SK-N-SH (cell line): ENCODE results near the gene FAM78B.

Experiments
- FOXM1 ChIP-seq: IDR thresholded peaks from 2 replicates; pipeline ENCODE4 v1.4.0; 2012; ENCODE audit warnings: low read depth, mild to moderate bottlenecking
- GATA2 ChIP-seq: sonication (generic); formaldehyde crosslinking; IDR thresholded peaks from 2 replicates; pipeline ENCODE4 v1.5.0; 2020; ENCODE audit warnings: mild to moderate bottlenecking, missing genetic modification reagents
- JUND ChIP-seq: IDR thresholded peaks from 2 replicates; pipeline ENCODE4 v1.4.0; 2012
- POLR2AphosphoS5 ChIP-seq: IDR thresholded peaks from 2 replicates; pipeline ENCODE4 v1.6.1; 2012; ENCODE audit warnings: low read depth, low read length
- TAF1 ChIP-seq: IDR thresholded peaks from 2 replicates; pipeline ENCODE4 v1.6.1; 2012; ENCODE audit warnings: low read depth, mild to moderate bottlenecking, low read length, moderate library complexity, borderline replicate concordance
- YY1 ChIP-seq: IDR thresholded peaks from 2 replicates; pipeline ENCODE4 v1.4.0; 2012; ENCODE audit warnings: low read depth, mild to moderate bottlenecking
- TF ChIP-seq, protein P1 (sequence below): fragments of 200-600 bp; sonication (generic); IDR thresholded peaks from 2 replicates; pipeline ENCODE4 v1.6.1; 2017; ENCODE audit warnings: antibody characterized with exemption, mild to moderate bottlenecking, moderate library complexity
- TF ChIP-seq, protein P2 (sequence below): fragments of 150-350 bp; IDR thresholded peaks from 2 replicates; pipeline ENCODE4 v1.6.1; 2016; ENCODE audit warnings: mild to moderate bottlenecking, low read depth, low read length
- TF ChIP-seq, protein P3 (sequence below): IDR thresholded peaks from 2 replicates; pipeline ENCODE4 v1.4.0; 2012; ENCODE audit warnings: low read depth

DNA sequence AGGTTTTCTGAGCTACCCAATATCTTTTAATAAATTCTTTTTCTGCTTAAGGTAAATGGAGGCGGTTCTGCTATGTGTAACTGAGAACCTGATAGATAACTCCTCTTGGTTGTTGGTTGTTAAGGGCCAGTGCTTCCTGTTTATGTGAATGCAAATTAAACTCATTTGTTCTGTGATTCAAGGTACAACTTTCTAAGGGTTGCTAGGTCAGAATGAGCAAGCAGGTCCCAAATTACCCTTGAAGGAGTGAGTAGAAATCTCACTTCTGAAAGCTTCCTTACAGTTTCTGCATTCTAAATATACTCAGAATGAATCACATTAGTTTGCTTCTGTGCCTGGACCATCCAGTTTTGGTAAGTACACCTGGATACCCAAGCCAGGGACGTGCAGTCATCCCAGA lies 15.5 kb upstream of the FAM78B start:
- TF ChIP-seq FOXM1 (no peak), TAF1 (no peak), POLR2AphosphoS5 (no peak), JUND (no peak), YY1 (no peak), GATA2 (CRISPR knock-in tag) (no peak)
- TF ChIP-seq, protein P1, sequence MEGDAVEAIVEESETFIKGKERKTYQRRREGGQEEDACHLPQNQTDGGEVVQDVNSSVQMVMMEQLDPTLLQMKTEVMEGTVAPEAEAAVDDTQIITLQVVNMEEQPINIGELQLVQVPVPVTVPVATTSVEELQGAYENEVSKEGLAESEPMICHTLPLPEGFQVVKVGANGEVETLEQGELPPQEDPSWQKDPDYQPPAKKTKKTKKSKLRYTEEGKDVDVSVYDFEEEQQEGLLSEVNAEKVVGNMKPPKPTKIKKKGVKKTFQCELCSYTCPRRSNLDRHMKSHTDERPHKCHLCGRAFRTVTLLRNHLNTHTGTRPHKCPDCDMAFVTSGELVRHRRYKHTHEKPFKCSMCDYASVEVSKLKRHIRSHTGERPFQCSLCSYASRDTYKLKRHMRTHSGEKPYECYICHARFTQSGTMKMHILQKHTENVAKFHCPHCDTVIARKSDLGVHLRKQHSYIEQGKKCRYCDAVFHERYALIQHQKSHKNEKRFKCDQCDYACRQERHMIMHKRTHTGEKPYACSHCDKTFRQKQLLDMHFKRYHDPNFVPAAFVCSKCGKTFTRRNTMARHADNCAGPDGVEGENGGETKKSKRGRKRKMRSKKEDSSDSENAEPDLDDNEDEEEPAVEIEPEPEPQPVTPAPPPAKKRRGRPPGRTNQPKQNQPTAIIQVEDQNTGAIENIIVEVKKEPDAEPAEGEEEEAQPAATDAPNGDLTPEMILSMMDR = no peak
- TF ChIP-seq, protein P2, sequence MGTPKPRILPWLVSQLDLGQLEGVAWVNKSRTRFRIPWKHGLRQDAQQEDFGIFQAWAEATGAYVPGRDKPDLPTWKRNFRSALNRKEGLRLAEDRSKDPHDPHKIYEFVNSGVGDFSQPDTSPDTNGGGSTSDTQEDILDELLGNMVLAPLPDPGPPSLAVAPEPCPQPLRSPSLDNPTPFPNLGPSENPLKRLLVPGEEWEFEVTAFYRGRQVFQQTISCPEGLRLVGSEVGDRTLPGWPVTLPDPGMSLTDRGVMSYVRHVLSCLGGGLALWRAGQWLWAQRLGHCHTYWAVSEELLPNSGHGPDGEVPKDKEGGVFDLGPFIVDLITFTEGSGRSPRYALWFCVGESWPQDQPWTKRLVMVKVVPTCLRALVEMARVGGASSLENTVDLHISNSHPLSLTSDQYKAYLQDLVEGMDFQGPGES = no peak
- TF ChIP-seq, protein P3, sequence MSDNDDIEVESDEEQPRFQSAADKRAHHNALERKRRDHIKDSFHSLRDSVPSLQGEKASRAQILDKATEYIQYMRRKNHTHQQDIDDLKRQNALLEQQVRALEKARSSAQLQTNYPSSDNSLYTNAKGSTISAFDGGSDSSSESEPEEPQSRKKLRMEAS = no peak
